Panc1 (cell line): ENCODE measurements around the gene MRPL20.

ENCODE experiments used
- CTCF ChIP-seq: fragments of 450-650 bp; IDR thresholded peaks from 2 replicates; pipeline ENCODE4 v1.5.1; 2017; ENCODE audit warnings: mild to moderate bottlenecking
- POLR2AphosphoS5 ChIP-seq: IDR thresholded peaks from 2 replicates; pipeline ENCODE4 v1.6.1; 2012; ENCODE audit warnings: mild to moderate bottlenecking, low read depth, low read length, moderate library complexity
- REST ChIP-seq, 2 experiments: IDR thresholded peaks; 2 replicates each; pipeline ENCODE4 v1.6.1; 2011 to 2012; ENCODE audit warnings: low read depth in 2 of 2, control low read depth in 1 of 2, low read length in 1 of 2, mild to moderate bottlenecking in 1 of 2, moderate library complexity in 1 of 2; ENCODE audit not compliant: insufficient read depth in 1 of 2
- SIN3A ChIP-seq: IDR thresholded peaks from 2 replicates; pipeline ENCODE4 v1.6.1; 2012; ENCODE audit warnings: low read depth, mild to moderate bottlenecking, low read length, moderate library complexity, borderline replicate concordance; ENCODE audit not compliant: insufficient read depth
- TCF7L2 ChIP-seq: IDR thresholded peaks from 2 replicates; pipeline ENCODE4 v1.6.1; 2011; ENCODE audit warnings: mild to moderate bottlenecking, low read depth, low read length, inconsistent platforms

- TF ChIP-seq POLR2AphosphoS5 (no peak), CTCF (no peak), TCF7L2 (no peak), SIN3A (no peak), REST (IDR thresholded peaks at IDR 0.05; ENCODE audit: insufficient read depth in 1 of 2, low read depth in 2 of 2, low read length in 1 of 2) (no peak)
These were observed 31.7 kb upstream of the MRPL20 start for GRCh38 chr1:1438531-1439381.
